Posterior vena cava (tissue), 2 donors: ENCODE measurements around the gene GRAMD1A. TPM values are rescaled to one million over a fixed set of nuclear protein-coding genes. Genes with fewer than 3 reads are reported as not detected.

Source experiments
- total RNA-seq, 2 donors: library from RNA; stranded (reverse); fragmentation: NEBNext Ultra II Directional; extraction: Animal tissue kit (Norgen Biotek cat#: 25700); gene quantifications; one replicate each; pipeline ENCODE4 v1.2.1, GENCODE V29; 2021
- donor health status: DM: yes; HTN: yes; CAD: no.
- donor health status: DM: yes; HTN: yes; CAD: no.

GRAMD1A gene
- total RNA-seq, 2 donors from 2014 or later: 83.0 to 87.0 TPM

Other genes starting within 250 kb of the GRAMD1A start
- 1 to 10 TPM; 4.1 to 5.8 TPM for gene ZNF599, start 227.1 kb upstream of the GRAMD1A start, total RNA-seq
- 1 to 10 TPM; 2.2 to 3.4 TPM for gene ZNF30, start 73.4 kb upstream of the GRAMD1A start, total RNA-seq
- 1 to 10 TPM; 4.9 to 6.2 TPM for gene ZNF792, start 36.1 kb upstream of the GRAMD1A start, total RNA-seq
- gene SCN1B, start 30.1 kb downstream of the GRAMD1A start, total RNA-seq: 10 to 100 TPM; 30.8 to 42.4 TPM
- 1 to 10 TPM in 1 of 2 donors, under 1 TPM in 1; 1.00 to 1.7 TPM for gene HPN, start 41.4 kb downstream of the GRAMD1A start, total RNA-seq
- gene FXYD3, start 115.5 kb downstream of the GRAMD1A start, total RNA-seq: not detected
- gene LGI4, start 134.7 kb downstream of the GRAMD1A start, total RNA-seq: 1 to 10 TPM; 9.1 to 10.0 TPM
- gene FXYD1, start 138.5 kb downstream of the GRAMD1A start, total RNA-seq: 100 to 1,000 TPM; 157 to 183 TPM
- gene FXYD7, start 142.9 kb downstream of the GRAMD1A start, total RNA-seq: under 1 TPM in 1 of 2 donors, not detected in 1; 0.43 TPM
- gene FXYD5, start 154.4 kb downstream of the GRAMD1A start, total RNA-seq: 10 to 100 TPM; 67.9 to 89.3 TPM
- gene FAM187B, start 228.4 kb downstream of the GRAMD1A start, total RNA-seq: not detected
- gene LSR, start 248.7 kb downstream of the GRAMD1A start, total RNA-seq: 1 to 10 TPM; 5.1 to 5.5 TPM